HG03565 (cell line): ENCODE results near the gene MYH6.

ENCODE experiments used
- ATAC-seq: cut with Tn5 transposase; IDR thresholded peaks from one replicate; pipeline ENCODE4 v1.9.1; 2021; ENCODE audit warnings: mild to moderate bottlenecking, moderate library complexity; ENCODE audit not compliant: unreplicated experiment

MYH6 gene

GRCh38 chr14:23379366-23380196 is 28.5 kb downstream of the MYH6 start:
- ATAC-seq, result no peak

- no peak for ATAC-seq
These were observed 29.4 kb downstream of the MYH6 start for GRCh38 chr14:23378612-23379220.

- ATAC-seq, result no peak
These were observed 30.2 kb downstream of the MYH6 start for GRCh38 chr14:23377573-23378563.

DNA sequence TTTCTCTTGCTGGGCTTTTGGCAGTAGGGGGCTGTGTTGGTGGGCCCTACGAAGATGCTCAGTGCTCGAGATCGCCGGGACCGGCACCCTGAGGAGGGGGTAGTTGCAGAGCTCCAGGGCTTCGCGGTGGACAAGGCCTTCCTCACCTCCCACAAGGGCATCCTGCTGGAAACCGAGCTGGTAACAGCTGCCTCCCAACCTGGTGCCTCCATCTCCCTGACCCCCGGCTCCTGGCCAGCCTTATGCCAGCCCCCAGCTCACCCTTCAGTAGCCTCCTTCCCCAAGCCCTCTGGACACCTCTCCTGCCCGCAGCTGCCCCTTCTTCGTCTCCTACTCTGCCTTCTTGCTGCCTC is 30.9 kb downstream of the MYH6 start:
- ATAC-seq, result no peak

- ATAC-seq, result no peak
These were observed 31.4 kb downstream of the MYH6 start, which contains the start of gene CMTM5 for GRCh38 chr14:23376482-23377197. Gene CMTM5, plus strand, starts transcription at chr14:23377046. Its CDS starts 206 bp downstream, at chr14:23377252.

DNA sequence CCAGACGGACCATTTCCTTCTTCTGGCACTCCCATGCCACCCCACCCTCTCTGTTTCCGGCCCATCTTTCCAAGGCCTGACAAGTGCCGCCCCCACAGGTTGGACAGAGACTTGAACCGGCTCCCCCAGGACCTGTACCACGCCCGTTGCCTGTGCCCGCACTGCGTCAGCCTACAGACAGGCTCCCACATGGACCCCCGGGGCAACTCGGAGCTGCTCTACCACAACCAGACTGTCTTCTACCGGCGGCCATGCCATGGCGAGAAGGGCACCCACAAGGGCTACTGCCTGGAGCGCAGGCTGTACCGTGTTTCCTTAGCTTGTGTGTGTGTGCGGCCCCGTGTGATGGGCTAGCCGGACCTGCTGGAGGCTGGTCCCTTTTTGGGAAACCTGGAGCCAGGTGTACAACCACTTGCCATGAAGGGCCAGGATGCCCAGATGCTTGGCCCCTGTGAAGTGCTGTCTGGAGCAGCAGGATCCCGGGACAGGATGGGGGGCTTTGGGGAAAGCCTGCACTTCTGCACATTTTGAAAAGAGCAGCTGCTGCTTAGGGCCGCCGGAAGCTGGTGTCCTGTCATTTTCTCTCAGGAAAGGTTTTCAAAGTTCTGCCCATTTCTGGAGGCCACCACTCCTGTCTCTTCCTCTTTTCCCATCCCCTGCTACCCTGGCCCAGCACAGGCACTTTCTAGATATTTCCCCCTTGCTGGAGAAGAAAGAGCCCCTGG is 32.4 kb downstream of the MYH6 start:
- ATAC-seq, result no peak

DNA sequence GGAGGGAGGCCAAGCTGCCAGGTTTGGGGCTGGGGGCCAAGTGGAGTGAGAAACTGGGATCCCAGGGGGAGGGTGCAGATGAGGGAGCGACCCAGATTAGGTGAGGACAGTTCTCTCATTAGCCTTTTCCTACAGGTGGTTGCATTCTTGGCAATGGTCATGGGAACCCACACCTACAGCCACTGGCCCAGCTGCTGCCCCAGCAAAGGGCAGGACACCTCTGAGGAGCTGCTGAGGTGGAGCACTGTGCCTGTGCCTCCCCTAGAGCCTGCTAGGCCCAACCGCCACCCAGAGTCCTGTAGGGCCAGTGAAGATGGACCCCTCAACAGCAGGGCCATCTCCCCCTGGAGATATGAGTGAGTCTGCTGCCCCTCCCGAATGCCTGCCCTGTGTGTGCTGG is 35.0 kb downstream of the MYH6 start:
- ATAC-seq, result no peak

- no peak for ATAC-seq
These were observed 35.6 kb downstream of the MYH6 start, which contains the start of gene IL25 for GRCh38 chr14:23372509-23372908. Gene IL25, plus strand, starts transcription at chr14:23372809.

- ATAC-seq, result no peak
These were observed 36.2 kb downstream of the MYH6 start for GRCh38 chr14:23371865-23372264.

- ATAC-seq, result no peak
These were observed 37.9 kb downstream of the MYH6 start for GRCh38 chr14:23370221-23370620.

GRCh38 chr14:23366426-23366921 is 41.6 kb downstream of the MYH6 start:
- ATAC-seq, result no peak

DNA sequence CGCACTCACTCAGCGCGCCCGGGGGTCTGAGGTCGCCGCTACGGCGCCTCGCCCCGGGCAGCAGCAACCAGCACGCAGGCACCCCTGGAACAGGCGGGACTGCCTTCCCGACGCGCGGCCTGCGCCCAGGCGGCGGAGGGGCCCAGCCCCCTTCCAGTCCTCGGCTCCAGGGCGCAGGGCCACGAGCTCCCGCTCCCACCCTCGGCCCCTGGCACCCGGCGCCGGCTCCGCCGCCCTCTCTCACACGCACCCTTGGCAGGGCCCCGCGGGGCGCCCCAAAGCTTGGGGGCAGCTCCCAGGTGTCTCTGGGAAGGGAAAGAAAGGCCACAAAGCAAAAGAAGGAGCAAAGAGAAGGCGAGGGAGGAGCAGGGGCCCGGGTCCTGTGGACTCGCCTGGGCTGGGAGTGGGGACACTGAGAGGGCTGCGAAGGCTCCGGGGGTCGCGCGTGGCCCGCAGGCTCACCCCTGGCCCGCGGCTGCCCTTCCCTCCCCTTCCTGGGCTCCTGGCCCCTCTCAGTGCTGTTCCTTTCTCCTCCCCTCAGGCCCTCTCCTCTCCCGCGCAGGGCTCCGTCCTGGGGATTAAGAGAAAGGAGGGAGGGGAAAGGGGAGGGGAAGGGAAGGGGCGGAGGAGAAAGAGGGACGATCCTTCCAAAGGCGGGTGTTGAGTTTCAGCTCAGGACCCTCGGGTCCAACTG is 42.2 kb downstream of the MYH6 start:
- ATAC-seq, result no peak

- no peak for ATAC-seq
These were observed 42.9 kb downstream of the MYH6 start, which contains the start of gene EFS for GRCh38 chr14:23365036-23365731. Gene EFS, minus strand, starts transcription at chr14:23365172. Its CDS starts 147 bp downstream, at chr14:23365025.

DNA sequence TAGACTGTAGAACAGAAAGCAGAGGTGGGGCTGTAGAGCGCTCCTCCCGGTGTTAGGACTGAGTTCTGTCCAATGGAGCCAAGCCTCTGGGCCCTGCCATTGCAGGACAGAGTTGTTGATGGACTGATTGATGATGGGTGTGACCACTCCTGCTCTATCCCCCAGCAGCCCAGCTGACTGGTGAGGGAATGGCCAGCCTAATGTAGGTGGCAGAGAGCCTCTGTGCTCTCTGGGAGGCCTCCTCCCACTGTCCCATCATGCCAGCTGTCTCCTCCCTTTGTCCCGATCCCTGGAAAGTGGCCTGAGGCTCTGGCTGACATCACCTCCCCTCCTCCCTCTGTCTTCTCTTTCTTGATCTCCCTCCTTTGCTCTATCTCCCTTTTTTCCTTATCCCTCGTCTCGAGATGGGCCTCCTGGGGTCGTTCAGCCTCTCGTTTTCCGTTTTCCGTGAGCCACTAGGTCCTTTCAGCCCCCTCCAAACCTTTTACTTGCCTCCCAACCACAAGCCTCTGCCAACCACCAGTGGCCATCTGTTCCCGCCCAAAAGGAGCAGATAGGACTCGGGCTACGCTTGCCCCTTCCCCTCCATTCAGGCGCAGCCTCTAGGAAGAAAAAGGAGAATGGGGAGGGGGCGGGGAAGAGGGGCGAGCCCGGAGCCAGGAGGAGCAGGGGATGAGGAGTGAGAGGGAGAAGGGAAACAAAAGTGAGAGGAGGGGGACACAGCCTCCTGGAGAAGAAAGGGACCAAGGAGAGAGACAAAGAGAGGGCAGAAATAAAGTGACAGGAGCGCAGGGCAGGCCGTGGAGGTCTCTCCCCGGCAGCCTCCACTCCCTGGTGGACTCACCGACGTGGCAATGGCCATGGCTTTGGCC is 43.7 kb downstream of the MYH6 start:
- ATAC-seq, result no peak

- no peak for ATAC-seq
These were observed 45.9 kb downstream of the MYH6 start for GRCh38 chr14:23362200-23362599.

DNA sequence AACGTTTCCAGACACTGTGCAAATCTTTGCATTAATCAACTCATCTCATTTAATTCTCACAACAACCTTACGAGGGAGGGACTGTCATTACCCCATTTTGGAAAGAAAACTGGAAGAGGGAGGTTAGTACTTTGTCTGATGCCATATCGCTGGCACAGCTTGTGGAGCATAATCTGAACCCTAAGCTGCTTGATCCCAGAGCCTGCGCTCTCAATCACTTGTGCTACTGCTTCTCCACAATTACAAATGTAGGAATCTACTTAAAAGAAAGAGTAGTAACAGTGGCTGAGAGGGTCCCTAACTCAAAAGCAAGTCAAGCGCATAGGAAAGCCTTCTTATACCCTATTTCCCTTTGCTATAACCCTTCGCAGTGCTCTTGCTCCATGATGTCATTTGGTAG is 46.3 kb downstream of the MYH6 start:
- ATAC-seq, result no peak

GRCh38 chr14:23361320-23361719 is 46.8 kb downstream of the MYH6 start:
- no peak for ATAC-seq
